ENCODE results near the gene SPRR2D. TPM values are rescaled to one million over a fixed set of nuclear protein-coding genes. Genes with fewer than 3 reads are reported as not detected.
"Not testable (repeated sequence)": the region's sequence is repeated elsewhere in the genome, so short reads cannot be mapped to it uniquely, and the experiment has no call there.

Gene SPRR2D
- total and polyA plus RNA-seq, 10 of the 15 experiments (the other 5 are each of a cell fraction or from before 2014, with no cell fraction given) = 0.44 TPM; not detected in 9

GRCh38 chr1:153011235-153011758 is 29.6 kb downstream of the SPRR2D start:
- H3K27ac ChIP-seq (ENCODE audit: control insufficient read depth, insufficient read depth); H2AFZ ChIP-seq (ENCODE audit: control insufficient read depth, low read depth, low read length); POLR2A ChIA-PET; intact Hi-C loops (cut with micrococcal nuclease; ENCODE audit: unreplicated experiment); H3K4me1 ChIP-seq (ENCODE audit: control insufficient read depth, insufficient read depth, low read length); H3K27me3 ChIP-seq (replicated peaks in 1 of 2; ENCODE audit: control insufficient read depth in 2 of 2, insufficient read depth in 2 of 2, low read length in 1 of 2); H3K36me3 ChIP-seq (ENCODE audit: control insufficient read depth in 2 of 2, insufficient read depth in 2 of 2, low read length in 1 of 2); H3K9me3 ChIP-seq (replicated peaks; ENCODE audit: control insufficient read depth, insufficient read depth, low read length); H3K79me2 ChIP-seq (ENCODE audit: control insufficient read depth, insufficient read depth, low read length); H3K4me2 ChIP-seq (ENCODE audit: control insufficient read depth, insufficient read depth); BruUV-seq (replicated peaks); DNase-seq (ENCODE audit: low read depth, low spot score); H3K4me3 ChIP-seq; ATAC-seq; RAD21 ChIA-PET (ENCODE audit: unreplicated experiment); H3K9ac ChIP-seq (ENCODE audit: control insufficient read depth, insufficient read depth, low read length); H4K20me1 ChIP-seq (ENCODE audit: control insufficient read depth, insufficient read depth); CTCF ChIA-PET; in situ Hi-C loops (cut with MboI); FAIRE-seq: not testable (repeated sequence)
- peak; percentile 77 for TF ChIP-seq NFYB (IDR thresholded peaks at IDR 0.05; ENCODE audit: insufficient read depth, low read depth, low read length)
- WGBS (ENCODE audit: insufficient coverage, insufficient replicate concordance, low lambda C conversion rate, missing lambda C conversion rate) = 41% methylated on average over 8 of the region's 8 CpGs
- SMC1A ChIA-PET (ENCODE audit: uncharacterized antibody, unreplicated experiment) = interaction anchor here (1.0 kb wide), 1 partner anchor 22 kb away, joined by 3 read pairs; no protein-coding TSS in a partner anchor

DNA sequence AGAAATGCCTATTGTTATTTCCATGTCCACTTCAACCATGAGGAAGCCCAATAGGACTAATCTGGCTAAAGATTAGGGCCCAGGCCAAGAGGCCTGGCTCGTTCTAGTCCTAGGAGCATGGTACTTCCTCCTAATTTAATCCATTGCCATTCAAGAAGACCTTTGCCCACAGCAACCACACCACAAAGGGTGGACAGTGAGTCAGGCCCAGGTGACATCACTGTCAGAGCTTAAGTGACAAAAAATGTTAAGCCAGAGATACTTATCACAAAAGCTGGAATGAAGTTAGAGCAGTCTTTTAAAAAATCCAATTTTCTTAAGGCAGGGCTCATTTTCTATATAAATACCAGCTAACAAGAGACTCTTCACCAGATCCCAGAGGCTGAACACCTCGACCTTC is 39.5 kb downstream of the SPRR2D start, which contains the start of gene SPRR3:
Gene SPRR3, plus strand, starts transcription at position 368 of the 400 bp plus-strand sequence. CDS start 1,272 bp downstream, outside the sequence.
- H4K20me1 ChIP-seq (ENCODE audit: control insufficient read depth, insufficient read depth) = no peaks in the 10 kb centered on the region
- in situ Hi-C loops (cut with MboI) = no loop called here
- TF ChIP-seq TAF1 (IDR thresholded peaks at IDR 0.05; ENCODE audit: borderline replicate concordance, low read depth, low read length) (no peak), POLR2A (IDR thresholded peaks at IDR 0.05; ENCODE audit: low read depth, low read length) (no peak), POU2F2 (IDR thresholded peaks at IDR 0.05; ENCODE audit: borderline replicate concordance, low read depth, low read length) (no peak), PAX5 (IDR thresholded peaks at IDR 0.05; ENCODE audit: borderline replicate concordance, low read depth, low read length) (no peak), HCFC1 (IDR thresholded peaks at IDR 0.05; ENCODE audit: low read length) (no peak), SIN3A (IDR thresholded peaks at IDR 0.05; ENCODE audit: low read depth, low read length) (no peak), ZNF217 (IDR thresholded peaks at IDR 0.05) (no peak), EED (IDR thresholded peaks at IDR 0.05; ENCODE audit: low read depth) (no peak), RCOR1 (conservative IDR thresholded peaks at IDR 0.05; ENCODE audit: low read depth, low read length) (no peak), CREB1 (IDR thresholded peaks at IDR 0.05; ENCODE audit: low read depth) (no peak)
- TF ChIP-seq, protein P1, sequence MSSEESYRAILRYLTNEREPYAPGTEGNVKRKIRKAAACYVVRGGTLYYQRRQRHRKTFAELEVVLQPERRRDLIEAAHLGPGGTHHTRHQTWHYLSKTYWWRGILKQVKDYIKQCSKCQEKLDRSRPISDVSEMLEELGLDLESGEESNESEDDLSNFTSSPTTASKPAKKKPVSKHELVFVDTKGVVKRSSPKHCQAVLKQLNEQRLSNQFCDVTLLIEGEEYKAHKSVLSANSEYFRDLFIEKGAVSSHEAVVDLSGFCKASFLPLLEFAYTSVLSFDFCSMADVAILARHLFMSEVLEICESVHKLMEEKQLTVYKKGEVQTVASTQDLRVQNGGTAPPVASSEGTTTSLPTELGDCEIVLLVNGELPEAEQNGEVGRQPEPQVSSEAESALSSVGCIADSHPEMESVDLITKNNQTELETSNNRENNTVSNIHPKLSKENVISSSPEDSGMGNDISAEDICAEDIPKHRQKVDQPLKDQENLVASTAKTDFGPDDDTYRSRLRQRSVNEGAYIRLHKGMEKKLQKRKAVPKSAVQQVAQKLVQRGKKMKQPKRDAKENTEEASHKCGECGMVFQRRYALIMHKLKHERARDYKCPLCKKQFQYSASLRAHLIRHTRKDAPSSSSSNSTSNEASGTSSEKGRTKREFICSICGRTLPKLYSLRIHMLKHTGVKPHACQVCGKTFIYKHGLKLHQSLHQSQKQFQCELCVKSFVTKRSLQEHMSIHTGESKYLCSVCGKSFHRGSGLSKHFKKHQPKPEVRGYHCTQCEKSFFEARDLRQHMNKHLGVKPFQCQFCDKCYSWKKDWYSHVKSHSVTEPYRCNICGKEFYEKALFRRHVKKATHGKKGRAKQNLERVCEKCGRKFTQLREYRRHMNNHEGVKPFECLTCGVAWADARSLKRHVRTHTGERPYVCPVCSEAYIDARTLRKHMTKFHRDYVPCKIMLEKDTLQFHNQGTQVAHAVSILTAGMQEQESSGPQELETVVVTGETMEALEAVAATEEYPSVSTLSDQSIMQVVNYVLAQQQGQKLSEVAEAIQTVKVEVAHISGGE (CRISPR knock-in tag; IDR thresholded peaks at IDR 0.05) = no peak
- TF ChIP-seq, protein P2, sequence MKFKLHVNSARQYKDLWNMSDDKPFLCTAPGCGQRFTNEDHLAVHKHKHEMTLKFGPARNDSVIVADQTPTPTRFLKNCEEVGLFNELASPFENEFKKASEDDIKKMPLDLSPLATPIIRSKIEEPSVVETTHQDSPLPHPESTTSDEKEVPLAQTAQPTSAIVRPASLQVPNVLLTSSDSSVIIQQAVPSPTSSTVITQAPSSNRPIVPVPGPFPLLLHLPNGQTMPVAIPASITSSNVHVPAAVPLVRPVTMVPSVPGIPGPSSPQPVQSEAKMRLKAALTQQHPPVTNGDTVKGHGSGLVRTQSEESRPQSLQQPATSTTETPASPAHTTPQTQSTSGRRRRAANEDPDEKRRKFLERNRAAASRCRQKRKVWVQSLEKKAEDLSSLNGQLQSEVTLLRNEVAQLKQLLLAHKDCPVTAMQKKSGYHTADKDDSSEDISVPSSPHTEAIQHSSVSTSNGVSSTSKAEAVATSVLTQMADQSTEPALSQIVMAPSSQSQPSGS (IDR thresholded peaks at IDR 0.05; ENCODE audit: low read length) = no peak

More for the DNA sequence above, 39.5 kb downstream of the SPRR2D start, which contains the start of gene SPRR3:
- POLR2A ChIA-PET = no interaction called here
- H3K9ac ChIP-seq (ENCODE audit: control insufficient read depth, insufficient read depth, low read length) = no peak within 1 kb of the TSS
- FAIRE-seq (no peak), ATAC-seq (no peak), DNase-seq (ENCODE audit: low read depth, low spot score) (no peak)
- no peak within 1 kb of the TSS for H2AFZ ChIP-seq (ENCODE audit: control insufficient read depth, low read depth, low read length)
- H3K9me3 ChIP-seq (replicated peaks; ENCODE audit: control insufficient read depth, insufficient read depth, low read length) = no peaks in the 10 kb centered on the region
- H3K79me2 ChIP-seq (ENCODE audit: control insufficient read depth, insufficient read depth, low read length) = no peaks in the 10 kb centered on the region
- H3K36me3 ChIP-seq (ENCODE audit: control insufficient read depth in 2 of 2, insufficient read depth in 2 of 2, low read length in 1 of 2) = no peaks in the 10 kb centered on the region
- CTCF ChIA-PET = interaction anchor here (0.5 kb wide), 1 partner anchor 189 kb away, joined by 3 read pairs; no protein-coding TSS in a partner anchor
- RAD21 ChIA-PET (ENCODE audit: unreplicated experiment) = no interaction called here
- BruUV-seq (replicated peaks) = no TSS peak
- 0% methylated on average over 2 of the region's 2 CpGs for WGBS (ENCODE audit: insufficient coverage, insufficient replicate concordance, low lambda C conversion rate, missing lambda C conversion rate)
- no peak within 1 kb of the TSS for H3K4me3 ChIP-seq
- H3K27me3 ChIP-seq (replicated peaks in 1 of 2; ENCODE audit: control insufficient read depth in 2 of 2, insufficient read depth in 2 of 2, low read length in 1 of 2) = no peaks in the 10 kb centered on the region; a peak in 1 of 4 replicates
- no peak within 1 kb of the TSS for H3K27ac ChIP-seq (ENCODE audit: control insufficient read depth, insufficient read depth)
- no peaks in the 10 kb centered on the region for H3K4me1 ChIP-seq (ENCODE audit: control insufficient read depth, insufficient read depth, low read length)
- SMC1A ChIA-PET (ENCODE audit: uncharacterized antibody, unreplicated experiment) = no interaction called here
- no peak within 1 kb of the TSS for H3K4me2 ChIP-seq (ENCODE audit: control insufficient read depth, insufficient read depth)
- intact Hi-C loops (cut with micrococcal nuclease; ENCODE audit: unreplicated experiment) = no loop called here
